Endothelial cell of umbilical vein (primary cell): ENCODE data around the gene NTRK2. TPM values are rescaled to one million over a fixed set of nuclear protein-coding genes. Genes with fewer than 3 reads are reported as not detected.

ENCODE experiments used
- BruUV-seq: library from RNA; stranded (reverse); fragments of 400-500 nt; replicated peaks from 2 replicates; lab custom pipeline; 2021; lab: Mats Ljungman, UMichigan
- CTCF ChIA-PET: fragments of 300-600, 350-600 bp; sonication (Branson Sonifier 250); formaldehyde crosslinking; loops from one replicate; lab custom pipeline; 2021; ENCODE audit warnings: antibody characterized with exemption, inconsistent platforms; lab: Charles Lee
- POLR2A ChIA-PET: fragments of 300-600, 350-600 bp; sonication (Branson Sonifier 250); formaldehyde crosslinking; loops from one replicate; lab custom pipeline; 2021; ENCODE audit warnings: antibody characterized with exemption, inconsistent platforms; lab: Charles Lee
- DNase-seq: peaks from one replicate; pipeline ENCODE4 v3.0.0-alpha.2; 2011; ENCODE audit warnings: low read depth, low spot score
- FAIRE-seq: peaks from 2 replicates; lab custom pipeline; 2011; peaks lifted over from hg19 to GRCh38; lab: Jason Lieb, UNC
- H2AFZ ChIP-seq: 2 replicates; pipeline ENCODE4 v1.6.0; 2012; ENCODE audit warnings: low read depth, low read length, control low read depth, inconsistent platforms
- H3K27ac ChIP-seq: 2 replicates; pipeline ENCODE4 v1.5.1; 2011; ENCODE audit warnings: low read depth, mild to moderate bottlenecking, control low read depth, low read length, moderate library complexity; ENCODE audit not compliant: insufficient read depth
- H3K27me3 ChIP-seq, 2 experiments: 2 replicates each; pipeline versions ENCODE4 v1.6.0 to v1.6.1; 2011; ENCODE audit warnings: low read length in 2 of 2, mixed read lengths in 1 of 2; ENCODE audit not compliant: control insufficient read depth in 2 of 2, insufficient read depth in 2 of 2
- H3K36me3 ChIP-seq, 2 experiments: 2 replicates in 1 of 2; 3 replicates in 1 of 2; pipeline ENCODE4 v1.5.1; 2011; ENCODE audit warnings: low read length in 2 of 2, mild to moderate bottlenecking in 1 of 2, moderate library complexity in 1 of 2; ENCODE audit not compliant: control insufficient read depth in 2 of 2, insufficient read depth in 2 of 2; ENCODE audit errors: extremely low read depth in 1 of 2
- H3K4me1 ChIP-seq: 3 replicates; pipeline ENCODE4 v1.5.1; 2011; ENCODE audit warnings: mild to moderate bottlenecking, low read length; ENCODE audit not compliant: control insufficient read depth, insufficient read depth; ENCODE audit errors: extremely low read depth
- H3K4me2 ChIP-seq: 2 replicates; pipeline ENCODE4 v1.6.1; 2011; ENCODE audit warnings: low read length, control low read depth, mixed read lengths; ENCODE audit not compliant: insufficient read depth
- H3K4me3 ChIP-seq, 3 experiments: fragments of 200-600 bp in 1 of 3; sonication (generic), shearing (Covaris generic) in 1 of 3; replicated peaks in 1 of 3; 2 replicates each; pipeline ENCODE4 v1.5.1; 2011 to 2016; ENCODE audit warnings: control low read depth in 3 of 3, low read length in 3 of 3, mild to moderate bottlenecking in 2 of 3, inconsistent platforms in 1 of 3, low read depth in 1 of 3, moderate library complexity in 1 of 3; ENCODE audit not compliant: insufficient read depth in 1 of 3
- H3K79me2 ChIP-seq: 2 replicates; pipeline ENCODE4 v1.6.0; 2012; ENCODE audit warnings: low read length, inconsistent platforms; ENCODE audit not compliant: control insufficient read depth, insufficient read depth
- H3K9ac ChIP-seq: replicated peaks from 2 replicates; pipeline ENCODE3; 2011; ENCODE audit warnings: low read length, control low read depth; ENCODE audit not compliant: insufficient read depth; ENCODE audit errors: extremely low read depth
- H3K9me1 ChIP-seq: replicated peaks from 3 replicates; pipeline ENCODE4 v1.6.0; 2011; ENCODE audit warnings: mild to moderate bottlenecking, low read length; ENCODE audit not compliant: control insufficient read depth, insufficient read depth; ENCODE audit errors: extremely low read depth
- H3K9me3 ChIP-seq: replicated peaks from 2 replicates; pipeline ENCODE4 v1.5.1; 2012; ENCODE audit warnings: low read length, inconsistent platforms; ENCODE audit not compliant: control insufficient read depth, insufficient read depth
- H4K20me1 ChIP-seq: replicated peaks from 2 replicates; pipeline ENCODE3; 2011; ENCODE audit warnings: mild to moderate bottlenecking, low read length; ENCODE audit not compliant: control insufficient read depth, insufficient read depth; ENCODE audit errors: extremely low read depth
- CTCF ChIP-seq, 2 donors: IDR thresholded peaks; 1 replicate in 1 of 2; 2 replicates in 1 of 2; pipeline ENCODE4 v1.5.1; 2011; ENCODE audit warnings: low read length in 2 of 2, mild to moderate bottlenecking in 2 of 2, moderate library complexity in 2 of 2, control low read depth in 1 of 2, inconsistent platforms in 1 of 2, low read depth in 1 of 2; ENCODE audit not compliant: insufficient read depth in 1 of 2; ENCODE audit errors: extremely low read depth in 1 of 2
- EZH2 ChIP-seq: IDR thresholded peaks from 2 replicates; pipeline ENCODE4 v1.6.1; 2012; ENCODE audit warnings: borderline replicate concordance, low read depth, mild to moderate bottlenecking, moderate library complexity, low read length, inconsistent platforms; ENCODE audit not compliant: severe bottlenecking
- FOS ChIP-seq: IDR thresholded peaks from 2 replicates; pipeline ENCODE4 v1.6.1; 2011; ENCODE audit warnings: mild to moderate bottlenecking, low read length, moderate library complexity, borderline replicate concordance; ENCODE audit not compliant: insufficient read depth
- GATA2 ChIP-seq: IDR thresholded peaks from 2 replicates; pipeline ENCODE4 v1.7.0; 2011; ENCODE audit warnings: low read depth, mild to moderate bottlenecking, moderate library complexity, mixed read lengths, low read length; ENCODE audit not compliant: insufficient read length, insufficient read depth
- JUN ChIP-seq: IDR thresholded peaks from 2 replicates; pipeline ENCODE4 v1.6.1; 2011; ENCODE audit warnings: borderline replicate concordance, low read depth; ENCODE audit not compliant: insufficient read length, insufficient read depth
- MAX ChIP-seq: IDR thresholded peaks from 2 replicates; pipeline ENCODE4 v1.6.1; 2011; ENCODE audit not compliant: insufficient read depth, insufficient read length
- MYC ChIP-seq: IDR thresholded peaks from one replicate; pipeline ENCODE4 v1.6.1; 2011; ENCODE audit warnings: mild to moderate bottlenecking, low read depth, low read length
- POLR2A ChIP-seq: IDR thresholded peaks from 2 replicates; pipeline ENCODE4 v1.6.1; 2012; ENCODE audit warnings: low read depth, mild to moderate bottlenecking, control low read depth, low read length
- POLR2AphosphoS5 ChIP-seq: IDR thresholded peaks from 2 replicates; pipeline ENCODE4 v1.6.1; 2012; ENCODE audit warnings: low read depth, mild to moderate bottlenecking, control low read depth, low read length, moderate library complexity; ENCODE audit not compliant: insufficient read depth
- dilution Hi-C: fragments of 300-500 bp; cut with MboI; formaldehyde crosslinking; loops from one replicate; pipeline ENCODE4 v1.15.0; 2019; ENCODE audit warnings: low sequenced_read_pairs; ENCODE audit not compliant: extremely low pct_ligation_motif_present
- intact Hi-C: fragments of 100-400 bp; cut with micrococcal nuclease; formaldehyde crosslinking; loops from one replicate; pipeline ENCODE4 v1.10.0; 2022
- polyA plus RNA-seq, 4 experiments: library from polyadenylated mRNA; depleted of rRNA in 3 of 4; stranded (reverse) in 3 of 4; unstranded in 1 of 4; fragments of >200 nt; gene quantifications; 2 replicates each; pipeline versions ENCODE4 v1.2.1 to v1.2.3, GENCODE V29; 2011 to 2012; ENCODE audit warnings: missing spikeins in 1 of 4
- total RNA-seq: library from RNA; stranded (reverse); gene quantifications from 2 replicates; pipeline ENCODE4 v1.2.3, GENCODE V29; 2021

The NTRK2 gene
- total and polyA plus RNA-seq, 2 donors (not counting 3 experiments of a cell fraction or from before 2014, with no cell fraction given) = 0.01 to 0.13 TPM

GRCh38 chr9:84677080-84677479 is 7.6 kb downstream of the NTRK2 start:
- DNase-seq (no peak), FAIRE-seq (no peak)
- Histone ChIP-seq H3K36me3 (no peaks in the 10 kb centered on the region), H3K4me1 (no peaks in the 10 kb centered on the region), H3K9ac (no peak overlapping the region), H2AFZ (no peak overlapping the region), H3K27me3 (peaks cover 3 to 5% of the 10 kb centered on the region in 2 experiments), H3K79me2 (no peaks in the 10 kb centered on the region), H3K9me3 (no peaks in the 10 kb centered on the region), H4K20me1 (no peaks in the 10 kb centered on the region), H3K4me3 (no peak overlapping the region), H3K4me2 (no peak overlapping the region), H3K9me1 (no peaks in the 10 kb centered on the region), H3K27ac (no peak overlapping the region)
- ChIA-PET CTCF (interaction anchor here (1.1 to 1.9 kb wide), 3 partner anchors 12 to 105 kb away, joined by 3 to 4 read pairs (median 4); no protein-coding TSS in a partner anchor), POLR2A (no interaction called here)
- dilution Hi-C loops = no loop called here
- intact Hi-C loops = no loop called here
- no TSS peak for BruUV-seq
- TF ChIP-seq EZH2 = no peak
- TF ChIP-seq MYC = no peak
- TF ChIP-seq POLR2AphosphoS5 = no peak
- TF ChIP-seq FOS = no peak
- TF ChIP-seq MAX = no peak
- TF ChIP-seq GATA2 = no peak
- no peak for TF ChIP-seq POLR2A
- TF ChIP-seq JUN = no peak
- no peak for TF ChIP-seq CTCF (IDR thresholded peaks at IDR 0.05; ENCODE audit: extremely low read depth in 1 of 2, insufficient read depth in 1 of 2, low read depth in 1 of 2, low read length in 2 of 2)
